ENCODE results near the gene WFDC2.

- TF ChIP-seq CTCF (IDR thresholded peaks at IDR 0.05), result no peak
- TF ChIP-seq EP300 (IDR thresholded peaks at IDR 0.05), result no peak
- TF ChIP-seq POLR2A (IDR thresholded peaks at IDR 0.05; ENCODE audit: low read depth), result no peak
These were observed 17.3 kb upstream of the WFDC2 start for GRCh38 chr20:45452238-45452637.
